ENCODE data around the gene PLCXD3.

Gene PLCXD3

DNA sequence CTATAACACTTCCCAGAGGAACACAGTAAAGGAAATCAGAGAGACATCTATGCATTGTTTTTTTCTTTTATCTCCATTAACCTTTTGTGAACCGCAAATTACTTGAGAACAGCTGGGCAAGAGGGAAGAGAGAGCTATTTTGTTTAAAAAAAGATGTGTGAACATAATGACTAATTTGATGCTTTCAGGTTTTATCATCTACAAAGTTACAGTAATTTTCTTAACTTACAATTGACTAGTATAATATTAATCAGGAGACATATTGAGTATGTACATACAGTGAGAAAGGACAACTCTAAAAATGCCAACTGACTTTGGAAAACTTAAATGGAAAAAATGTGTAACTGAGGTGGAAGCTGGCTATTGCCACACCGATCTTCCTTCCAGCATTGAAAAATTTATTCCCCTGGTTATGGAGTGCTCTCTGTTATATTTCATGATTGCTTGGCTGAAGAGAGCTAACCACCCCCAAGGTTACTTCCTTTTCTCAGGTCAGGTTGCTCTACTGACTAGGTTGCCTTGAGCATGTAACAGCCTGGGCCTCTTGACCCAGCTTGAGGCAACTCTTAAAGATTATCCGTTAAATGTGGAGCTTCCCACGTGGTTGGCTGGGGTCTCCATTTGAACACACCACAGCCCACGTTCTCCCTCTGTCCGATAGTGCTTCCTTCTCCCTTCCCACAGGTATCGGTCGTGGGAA lies 234.4 kb downstream of the PLCXD3 start:
- no peak for DNase-seq

DNA sequence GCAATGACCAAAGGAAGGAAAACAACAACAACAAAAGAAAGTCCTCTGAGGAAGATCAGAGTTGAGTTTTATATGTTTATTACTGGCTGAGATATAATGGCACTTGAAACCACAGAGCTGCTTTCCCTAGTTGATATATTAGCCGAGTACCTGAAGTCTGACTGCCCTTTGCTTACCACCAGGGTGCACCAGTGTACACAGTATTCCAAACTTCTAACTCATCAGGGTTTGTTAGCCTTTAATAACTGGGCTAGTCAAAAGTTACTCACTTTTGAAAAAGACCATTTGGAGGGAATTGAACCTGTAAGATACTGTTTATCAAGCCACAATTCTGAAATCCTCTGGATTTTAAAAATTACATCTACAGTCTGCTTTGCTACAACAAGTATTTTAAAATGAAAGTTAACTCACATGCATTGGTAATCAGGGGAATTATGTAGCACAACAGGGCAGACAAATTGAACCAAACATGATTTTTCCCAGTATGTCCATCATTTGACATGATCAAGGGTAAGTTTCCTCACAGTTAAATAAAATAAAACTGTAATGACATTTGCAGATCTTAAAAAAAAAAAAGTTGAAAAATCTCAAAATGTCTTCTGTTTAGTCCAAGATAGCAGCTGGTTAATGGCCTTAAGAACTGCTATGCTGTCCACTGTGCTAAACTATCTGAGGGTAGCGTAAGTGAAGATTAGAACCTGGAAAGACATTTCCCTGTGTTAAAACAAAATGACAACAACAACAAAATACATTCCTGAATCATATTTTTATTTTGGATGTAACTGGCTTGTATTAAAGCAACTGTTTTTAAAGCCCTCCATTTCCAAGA lies 239.8 kb downstream of the PLCXD3 start:
- peak; percentile 66 for DNase-seq

DNA sequence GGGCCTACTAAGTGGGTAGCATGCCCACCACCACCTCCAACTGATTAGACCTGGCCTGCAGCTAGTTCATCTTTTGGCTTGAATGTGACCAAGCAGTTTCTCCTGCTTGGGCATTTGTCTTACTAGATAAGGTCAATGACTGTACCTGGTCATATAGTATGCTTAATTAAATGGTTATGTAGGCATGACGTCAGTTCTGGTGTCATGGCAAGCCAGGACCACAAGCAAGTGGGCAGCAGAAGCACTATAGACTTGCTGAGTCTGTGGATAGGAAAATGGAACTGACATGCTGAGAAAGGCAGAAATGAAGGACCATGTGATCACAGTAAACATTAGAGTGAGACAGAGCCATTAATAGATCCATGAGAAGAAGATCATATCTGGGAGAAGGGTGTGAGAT lies 241.5 kb downstream of the PLCXD3 start:
- DNase-seq, result no peak

DNA sequence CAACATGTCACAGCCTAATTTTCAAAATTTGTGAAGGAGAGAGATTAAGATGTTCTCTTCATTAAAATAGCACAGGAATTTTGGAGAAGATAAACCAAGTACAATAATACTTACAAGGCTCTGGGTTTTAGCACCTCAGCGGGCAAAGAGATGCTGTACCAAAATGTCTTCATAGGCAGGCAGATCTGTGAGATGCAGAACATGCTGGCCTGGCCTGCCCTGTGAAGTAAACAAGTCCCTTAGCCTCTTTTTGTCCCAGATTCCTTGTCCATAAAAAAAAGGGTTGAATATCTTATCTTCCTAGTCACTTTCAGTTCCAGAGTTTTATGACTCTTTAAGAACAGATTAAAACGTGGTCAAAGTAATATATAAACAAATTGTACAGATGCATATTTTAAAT lies 244.0 kb downstream of the PLCXD3 start:
- DNase-seq, result no peak

DNA sequence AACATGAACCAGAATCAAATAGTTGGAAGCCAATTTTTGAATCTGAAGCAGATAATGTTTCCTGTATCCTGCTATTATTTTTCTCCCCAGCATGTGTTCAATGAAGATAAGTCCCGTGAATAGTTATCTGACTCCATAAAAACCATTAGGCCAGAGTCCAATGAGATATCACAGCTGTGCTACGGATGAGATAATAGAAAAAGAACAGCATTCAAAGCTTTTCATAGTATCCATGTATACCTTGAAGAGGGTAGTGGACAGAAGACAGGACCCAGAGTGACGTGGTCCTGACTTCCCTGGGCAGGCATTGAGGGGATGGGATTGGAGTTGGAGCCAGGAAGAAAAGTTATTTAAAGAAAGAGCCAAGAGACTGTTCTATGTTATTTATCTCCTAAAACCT lies 246.4 kb downstream of the PLCXD3 start:
- peak; percentile 18 for DNase-seq

DNA sequence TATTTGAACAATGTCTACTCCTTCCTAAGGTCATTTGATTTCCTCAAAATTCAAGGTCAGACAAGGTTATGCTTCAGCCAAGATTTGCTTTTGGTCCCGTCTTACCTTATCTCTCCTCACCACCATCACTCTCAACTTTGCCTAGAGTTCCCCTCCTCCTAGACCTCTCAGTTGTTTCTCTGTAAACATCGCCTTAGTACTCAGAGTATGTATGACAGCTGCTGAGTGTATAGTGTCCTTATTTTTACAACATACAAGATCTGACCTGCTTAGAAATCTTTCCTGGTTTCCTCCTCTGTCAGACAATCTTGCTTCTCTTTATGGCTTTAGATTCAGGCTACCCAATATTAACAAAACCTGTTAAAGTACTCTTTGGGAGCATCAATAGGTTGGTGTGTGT lies 247.1 kb downstream of the PLCXD3 start:
- DNase-seq, result no peak

All from OCI-M1 (cell line).